Upper lobe of right lung (tissue), 1 donor: ENCODE measurements around the gene AR. TPM values are rescaled to one million over a fixed set of nuclear protein-coding genes. Genes with fewer than 3 reads are reported as not detected.

ENCODE experiments used
- ATAC-seq: fragments of 200-7000 bp; cut with Tn5 transposase; one replicate; pipeline ENCODE4 v1.9.1; 2020; ENCODE audit warnings: mild to moderate bottlenecking, moderate library complexity
- DNase-seq: peaks from one replicate; pipeline ENCODE4 v3.0.0-alpha.2; 2020
- H3K27ac ChIP-seq: fragments of 200-600 bp; one replicate; pipeline ENCODE4 v1.8.0; 2022
- H3K27me3 ChIP-seq: fragments of 200-600 bp; one replicate; pipeline ENCODE4 v1.8.0; 2022; ENCODE audit warnings: mild to moderate bottlenecking
- H3K36me3 ChIP-seq: fragments of 200-600 bp; one replicate; pipeline ENCODE4 v1.8.0; 2022
- H3K4me1 ChIP-seq: fragments of 200-600 bp; one replicate; pipeline ENCODE4 v1.8.0; 2022
- H3K4me3 ChIP-seq: fragments of 200-600 bp; one replicate; pipeline ENCODE4 v1.8.0; 2022; ENCODE audit warnings: mild to moderate bottlenecking
- H3K9me3 ChIP-seq: fragments of 200-600 bp; one replicate; pipeline ENCODE4 v1.8.0; 2022
- CTCF ChIP-seq: fragments of 200-600 bp; IDR thresholded peaks from one replicate; pipeline ENCODE4 v1.8.0; 2022; ENCODE audit warnings: antibody characterized with exemption
- intact Hi-C: fragments of 100-400 bp; cut with DNase I; formaldehyde crosslinking; loops from one replicate; pipeline ENCODE4 v1.11.0; 2022
- total RNA-seq: library from RNA; stranded (reverse); fragmentation: NEBNext Ultra II Directional; extraction: Animal tissue kit (Norgen Biotek cat#: 25700); gene quantifications from one replicate; pipeline ENCODE4 v1.2.1, GENCODE V29; 2021
- donor health status: DM: no; HTN: yes; CAD: no; lungs with severe emphysema.

Gene AR
- total RNA-seq, 1 donor from 2014 or later: 5.3 TPM

DNA sequence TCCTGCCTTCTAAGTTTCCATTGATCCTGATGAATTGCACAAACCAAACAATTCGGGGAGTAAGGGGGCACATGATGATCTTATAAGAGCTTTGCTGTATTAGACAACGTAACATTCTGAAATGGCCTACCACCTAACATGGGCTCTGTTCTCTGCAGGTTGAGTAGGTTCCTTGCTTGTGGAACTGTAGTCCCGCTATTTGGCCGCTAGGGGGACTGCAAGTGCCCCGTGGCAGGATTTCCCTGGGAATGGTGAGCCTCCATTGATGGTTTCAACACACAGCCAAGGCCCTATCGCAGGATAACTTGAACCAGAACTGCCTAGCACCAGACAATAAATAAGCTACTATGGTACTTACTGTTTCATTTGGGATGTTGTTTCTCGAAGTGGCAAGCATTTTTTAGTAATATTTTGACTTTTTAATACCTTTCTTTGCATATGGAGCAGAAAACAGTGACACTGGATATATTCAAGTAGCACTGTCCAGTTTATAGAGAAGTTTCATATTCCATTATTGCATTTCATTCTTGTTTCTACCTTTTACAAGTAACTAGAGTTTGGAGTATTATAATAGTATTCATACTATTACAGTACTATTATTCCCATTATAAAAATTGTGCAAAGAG lies 11.9 kb downstream of the AR start:
- TF ChIP-seq CTCF: peak; percentile 69
- no peaks in the 10 kb centered on the region for H3K27me3 ChIP-seq
- no peaks in the 10 kb centered on the region for H3K9me3 ChIP-seq
- no peak overlapping the region for H3K4me3 ChIP-seq
- H3K36me3 ChIP-seq: no peaks in the 10 kb centered on the region
- intact Hi-C loops: no loop called here
- ATAC-seq: peak; percentile 89
- no peak overlapping the region for H3K27ac ChIP-seq
- no peak for DNase-seq
- no peaks in the 10 kb centered on the region for H3K4me1 ChIP-seq

- no peaks in the 10 kb centered on the region for H3K4me1 ChIP-seq
- no peaks in the 10 kb centered on the region for H3K27me3 ChIP-seq
- no peaks in the 10 kb centered on the region for H3K9me3 ChIP-seq
- intact Hi-C loops: no loop called here
- no peaks in the 10 kb centered on the region for H3K36me3 ChIP-seq
- H3K4me3 ChIP-seq: no peak overlapping the region
- no peak for DNase-seq
- peak; percentile 65 for ATAC-seq
- H3K27ac ChIP-seq: no peak overlapping the region
- no peak for TF ChIP-seq CTCF
Measured at GRCh38 chrX:67558267-67558666, 14.4 kb downstream of the AR start.

- H3K27ac ChIP-seq: no peak overlapping the region
- DNase-seq (no peak), ATAC-seq (no peak)
- no peaks in the 10 kb centered on the region for H3K27me3 ChIP-seq
- no peak overlapping the region for H3K4me3 ChIP-seq
- no peak for TF ChIP-seq CTCF
- H3K9me3 ChIP-seq: no peaks in the 10 kb centered on the region
- no peaks in the 10 kb centered on the region for H3K36me3 ChIP-seq
- H3K4me1 ChIP-seq: no peaks in the 10 kb centered on the region
- intact Hi-C loops: no loop called here
Measured at GRCh38 chrX:67563469-67564448, 19.9 kb downstream of the AR start.

DNA sequence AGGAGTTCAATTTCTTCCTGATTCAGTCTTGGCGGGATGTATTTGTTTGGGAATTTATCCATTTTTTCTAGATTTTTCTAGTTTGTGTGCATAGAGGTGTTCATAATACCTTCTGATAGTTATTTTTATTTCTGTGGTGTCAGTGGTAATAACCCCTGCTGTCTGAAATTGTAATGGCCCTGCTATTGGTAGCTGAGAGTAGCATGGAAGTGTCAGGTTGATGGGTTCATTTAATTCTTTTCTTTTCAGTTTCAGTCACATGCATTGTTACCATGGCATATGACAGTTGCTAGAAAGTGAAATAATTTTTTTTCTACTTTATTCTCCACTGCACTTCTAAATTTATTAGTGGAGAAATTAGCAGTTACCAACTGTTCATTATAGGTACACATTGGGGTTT lies 20.7 kb downstream of the AR start:
- intact Hi-C loops: no loop called here
- no peaks in the 10 kb centered on the region for H3K9me3 ChIP-seq
- H3K4me3 ChIP-seq: no peak overlapping the region
- TF ChIP-seq CTCF: no peak
- H3K27ac ChIP-seq: no peak overlapping the region
- DNase-seq (no peak), ATAC-seq (no peak)
- H3K27me3 ChIP-seq: no peaks in the 10 kb centered on the region
- H3K4me1 ChIP-seq: no peaks in the 10 kb centered on the region
- H3K36me3 ChIP-seq: no peaks in the 10 kb centered on the region

GRCh38 chrX:67568769-67569168 lies 24.9 kb downstream of the AR start:
- intact Hi-C loops: no loop called here
- no peak for TF ChIP-seq CTCF
- DNase-seq: no peak
- Histone ChIP-seq H3K27me3 (no peaks in the 10 kb centered on the region), H3K27ac (no peak overlapping the region), H3K36me3 (no peaks in the 10 kb centered on the region), H3K4me3 (no peak overlapping the region), H3K4me1 (no peaks in the 10 kb centered on the region), H3K9me3 (no peaks in the 10 kb centered on the region)
- no peak for ATAC-seq
